Stimulated activated CD4-positive, alpha-beta T cell treated with anti-CD3 and anti-CD28 coated beads, Interleukin-15, amount 100 ng/mL, for 48 hours (primary cell): ENCODE data around the gene TBCE.
A peak's percentile ranks its signal among the peaks of the same experiment; 100 is the strongest.
"Not testable (repeated sequence)": the region's sequence is repeated elsewhere in the genome, so short reads cannot be mapped to it uniquely, and the experiment has no call there.

Experiments used
- DNase-seq, 2 donors: peaks; one replicate each; pipeline ENCODE4 v3.0.0-alpha.2; 2020; ENCODE audit warnings: low read depth in 2 of 2

TBCE gene

DNA sequence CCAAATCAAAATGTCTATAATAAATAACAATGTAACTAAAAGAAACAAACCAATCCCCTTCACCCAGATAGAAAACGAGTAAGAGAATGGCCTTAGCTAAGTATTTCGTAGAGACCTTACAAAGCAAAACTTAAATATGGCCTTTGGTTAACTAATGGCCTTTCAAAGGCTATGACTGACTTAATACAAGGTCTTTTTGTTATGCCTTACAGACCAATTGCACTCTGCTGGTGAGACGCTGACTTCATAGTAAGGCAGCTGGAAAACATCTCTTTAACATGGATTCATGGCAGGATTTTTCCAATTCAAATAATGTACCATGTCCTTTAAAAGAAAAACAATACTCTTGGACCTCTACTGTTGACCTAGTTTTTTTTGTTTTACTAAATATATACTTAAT, 15.8 kb upstream of the TBCE start:
- DNase-seq: no peak

DNA sequence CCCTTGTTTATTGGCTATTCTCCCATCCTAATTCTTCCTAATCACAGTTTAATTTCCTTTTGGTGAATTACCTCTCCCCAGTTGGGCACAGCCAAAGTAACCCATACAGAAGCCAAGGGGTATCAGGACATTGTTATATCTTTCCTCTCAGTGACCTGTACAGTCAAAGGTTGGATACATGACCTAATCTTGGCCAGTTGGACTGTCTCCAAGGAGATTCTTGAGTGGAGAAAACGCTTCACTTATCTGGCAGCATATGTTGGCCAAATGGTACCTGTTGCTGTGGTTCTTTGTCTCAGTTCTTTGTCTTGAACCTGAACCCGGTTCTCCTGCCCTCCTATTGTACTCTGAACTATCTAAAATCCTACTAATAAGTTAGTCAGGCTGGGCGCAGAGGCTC, 15.3 kb upstream of the TBCE start:
- no peak for DNase-seq

DNA sequence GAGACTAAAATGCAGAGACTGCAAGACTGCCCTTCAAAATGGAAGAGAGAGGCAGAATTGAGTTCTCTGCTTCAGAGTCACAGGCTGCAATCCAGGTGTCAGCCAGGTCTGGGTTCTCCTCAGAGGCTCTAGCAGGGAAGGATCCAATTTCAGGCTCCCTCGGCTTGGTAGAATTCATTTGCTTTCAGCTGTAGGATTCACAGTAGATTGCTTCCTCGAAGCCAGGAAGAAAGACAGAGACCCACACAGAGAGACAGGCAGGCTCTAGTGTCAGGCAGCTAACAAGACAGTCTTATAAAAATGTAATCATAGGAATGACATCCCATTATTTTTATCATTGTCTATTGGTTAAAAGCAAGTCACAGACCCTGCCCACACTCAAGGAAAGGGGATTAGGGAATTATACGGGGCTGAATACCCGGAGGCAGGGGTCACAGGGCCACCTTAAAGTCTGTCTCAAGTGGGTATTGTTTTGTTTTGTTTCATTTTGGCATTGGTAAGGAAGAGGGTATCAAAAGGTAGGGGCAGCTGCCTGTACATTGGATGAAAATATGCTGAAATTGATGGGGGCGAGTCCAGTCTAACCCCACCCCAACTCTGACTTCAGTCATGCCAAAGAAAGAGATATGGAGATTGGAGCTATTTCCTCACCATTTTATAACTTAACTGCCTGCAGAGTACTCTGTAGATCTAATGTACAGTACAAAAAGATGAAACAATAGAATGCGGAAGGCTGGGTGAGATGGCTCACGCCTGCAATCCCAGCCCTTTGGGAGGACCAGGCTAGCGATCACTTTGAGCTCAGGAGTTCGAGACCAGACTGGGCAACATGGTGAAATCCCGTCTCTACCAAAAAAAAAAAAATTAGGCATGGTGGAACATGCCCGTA, 9.5 kb upstream of the TBCE start:
- no peak for DNase-seq

DNA sequence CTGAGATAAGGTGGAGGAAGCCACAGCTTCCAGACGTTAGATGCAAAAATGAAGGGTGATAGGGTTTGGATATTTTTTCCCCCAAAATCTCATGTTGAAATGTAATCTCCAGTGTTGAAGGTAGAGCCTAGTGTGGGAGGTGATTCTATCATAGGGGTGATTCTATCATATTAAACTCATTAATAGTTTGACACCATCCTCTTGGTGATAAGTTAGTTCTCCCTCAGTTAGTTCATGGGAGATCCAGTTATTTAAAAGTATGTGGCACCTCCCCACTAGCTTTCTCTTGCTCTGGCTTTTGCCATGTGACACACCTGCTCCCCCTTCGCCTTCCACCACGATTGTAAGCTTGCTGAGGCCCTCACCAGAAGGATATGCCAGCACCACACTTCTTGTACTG, 8.3 kb upstream of the TBCE start:
- DNase-seq: no peak

DNA sequence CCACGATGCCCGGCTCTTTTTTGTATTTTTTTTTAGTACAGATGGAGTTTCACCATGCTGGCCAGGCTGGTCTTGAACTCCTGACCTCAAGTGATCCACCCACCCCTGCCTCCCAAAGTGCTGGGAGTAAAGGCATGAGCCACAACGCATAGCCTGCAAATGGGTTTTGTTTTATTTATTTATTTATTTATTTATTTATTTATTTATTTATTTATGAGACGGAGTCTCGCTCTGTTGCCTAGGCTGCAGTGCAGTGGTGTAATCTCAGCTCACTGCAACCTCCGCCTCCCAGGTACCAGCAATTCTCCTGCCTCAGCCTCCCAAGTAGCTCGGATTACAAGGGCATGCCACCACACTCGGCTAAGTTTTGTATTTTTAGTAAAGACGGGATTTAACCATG, 3.0 kb upstream of the TBCE start:
- not testable (repeated sequence) for DNase-seq

DNA sequence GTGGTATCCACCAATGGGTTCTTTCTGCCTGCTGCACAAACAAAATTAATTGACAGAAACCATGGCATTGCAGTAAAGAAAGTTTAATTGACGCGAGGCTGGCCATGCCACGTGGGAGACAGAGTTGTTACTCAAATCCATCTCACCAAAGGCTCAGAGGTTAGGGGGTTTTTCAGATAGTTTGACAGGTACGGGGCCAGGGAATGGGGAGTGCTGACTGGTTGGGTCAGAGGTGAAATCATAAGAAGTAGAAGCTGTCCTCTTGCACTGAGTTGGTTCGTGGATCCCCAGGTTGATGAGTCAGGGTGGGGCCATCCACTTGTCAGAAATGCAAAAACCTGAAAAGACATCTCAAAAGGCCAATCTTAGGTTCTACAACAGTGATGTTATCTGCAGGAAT, 941 bp upstream of the TBCE start:
- peak; percentile 14 to 32 for DNase-seq

DNA sequence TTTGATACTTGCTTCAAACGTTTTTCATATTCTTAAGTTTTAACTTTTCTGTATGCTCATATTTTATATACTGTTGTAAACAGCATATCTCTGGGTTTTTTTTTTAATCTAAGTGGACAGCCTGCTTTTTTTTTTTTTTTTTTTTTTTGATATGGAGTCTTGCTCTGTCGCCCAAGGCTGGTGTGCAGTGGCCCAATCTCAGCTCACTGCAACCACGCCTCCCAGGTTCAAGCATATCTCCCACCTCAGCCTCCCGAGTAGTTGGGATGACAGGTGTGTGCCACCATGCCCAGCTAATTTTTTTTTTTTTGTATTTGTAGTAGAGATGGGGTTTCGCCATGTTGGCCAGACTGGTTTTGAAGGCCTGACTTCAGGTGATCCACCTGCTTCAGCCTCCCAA, 1.2 kb downstream of the TBCE start:
- DNase-seq: no peak

DNA sequence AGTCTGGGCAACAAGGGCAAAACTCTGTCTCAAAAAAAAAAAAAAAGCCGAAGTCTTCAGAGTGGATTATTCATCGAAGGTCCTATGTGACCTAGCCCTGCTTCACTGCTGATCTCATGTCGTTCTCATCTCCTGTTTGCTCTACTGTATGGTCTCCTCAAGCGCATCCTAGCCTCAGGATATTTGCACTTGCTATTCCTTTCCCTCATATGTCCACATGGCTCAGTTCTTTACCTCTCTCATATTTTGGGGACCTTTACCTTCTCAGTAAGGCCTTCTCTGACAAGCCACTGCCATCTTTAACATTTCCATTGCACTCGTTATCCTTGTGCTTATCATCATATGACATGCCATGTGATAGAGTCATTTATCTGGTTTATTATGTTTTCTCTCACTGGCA, 2.6 kb downstream of the TBCE start:
- no peak for DNase-seq

DNA sequence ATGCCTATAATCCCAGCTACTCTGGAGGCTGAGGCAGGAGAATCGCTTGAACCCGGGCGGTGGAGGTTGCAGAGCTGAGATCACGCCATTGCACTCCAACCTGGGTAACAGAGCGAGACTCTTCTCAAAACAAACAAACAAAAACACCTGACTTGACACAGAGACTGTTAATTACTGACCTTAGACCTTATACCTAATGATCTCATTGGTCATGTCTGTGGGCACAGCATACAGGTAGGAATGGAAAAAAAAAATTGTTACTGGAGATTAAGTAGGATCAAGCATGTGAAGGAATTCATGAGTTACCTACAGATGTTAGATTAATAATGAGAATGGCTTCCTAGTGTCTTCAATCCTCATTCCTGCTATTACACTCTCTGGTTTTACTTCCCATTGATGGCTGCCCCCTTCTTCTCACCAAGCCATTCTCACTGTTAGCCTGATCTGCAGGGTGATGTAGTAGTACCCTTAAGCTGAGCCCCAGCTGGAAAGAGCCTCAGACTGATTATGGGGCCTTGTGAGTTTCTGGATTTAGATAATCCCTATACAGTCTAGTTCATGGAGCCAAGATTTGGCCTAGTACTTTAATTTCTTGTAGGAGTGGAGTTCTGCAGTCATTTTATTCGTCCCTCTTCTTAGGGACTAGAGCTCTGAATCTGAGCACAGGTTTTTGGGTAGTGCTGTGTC, 8.8 kb downstream of the TBCE start:
- no peak for DNase-seq

DNA sequence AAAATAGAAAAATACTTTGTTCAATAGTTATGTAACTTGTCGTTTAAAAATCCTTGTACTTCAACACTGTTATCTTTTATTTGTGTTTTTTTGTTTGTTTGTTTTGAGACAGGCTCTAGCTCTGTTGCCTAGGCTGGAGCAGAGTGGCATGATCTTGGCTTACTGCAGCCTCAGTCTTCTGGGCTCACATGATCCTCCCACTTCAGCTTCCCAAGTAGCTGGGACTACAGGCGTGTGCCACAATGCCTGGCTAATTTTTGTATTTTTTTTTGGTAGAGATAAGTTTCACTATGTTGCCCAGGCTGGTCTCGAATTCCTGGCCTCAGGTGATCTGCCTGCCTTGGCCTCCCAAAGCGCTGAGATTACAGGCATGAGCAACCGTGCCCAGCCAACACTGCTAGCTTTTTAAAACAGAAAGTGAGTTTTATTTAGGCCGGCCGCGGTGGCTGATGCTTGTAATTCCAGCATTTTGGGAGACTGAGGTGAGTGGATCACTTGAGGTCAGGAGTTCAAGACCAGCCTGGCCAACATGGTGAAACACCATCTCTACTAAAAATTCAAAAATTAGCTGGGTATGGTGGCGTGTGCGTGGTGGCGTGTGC, 11.0 kb downstream of the TBCE start:
- not testable (repeated sequence) for DNase-seq

DNA sequence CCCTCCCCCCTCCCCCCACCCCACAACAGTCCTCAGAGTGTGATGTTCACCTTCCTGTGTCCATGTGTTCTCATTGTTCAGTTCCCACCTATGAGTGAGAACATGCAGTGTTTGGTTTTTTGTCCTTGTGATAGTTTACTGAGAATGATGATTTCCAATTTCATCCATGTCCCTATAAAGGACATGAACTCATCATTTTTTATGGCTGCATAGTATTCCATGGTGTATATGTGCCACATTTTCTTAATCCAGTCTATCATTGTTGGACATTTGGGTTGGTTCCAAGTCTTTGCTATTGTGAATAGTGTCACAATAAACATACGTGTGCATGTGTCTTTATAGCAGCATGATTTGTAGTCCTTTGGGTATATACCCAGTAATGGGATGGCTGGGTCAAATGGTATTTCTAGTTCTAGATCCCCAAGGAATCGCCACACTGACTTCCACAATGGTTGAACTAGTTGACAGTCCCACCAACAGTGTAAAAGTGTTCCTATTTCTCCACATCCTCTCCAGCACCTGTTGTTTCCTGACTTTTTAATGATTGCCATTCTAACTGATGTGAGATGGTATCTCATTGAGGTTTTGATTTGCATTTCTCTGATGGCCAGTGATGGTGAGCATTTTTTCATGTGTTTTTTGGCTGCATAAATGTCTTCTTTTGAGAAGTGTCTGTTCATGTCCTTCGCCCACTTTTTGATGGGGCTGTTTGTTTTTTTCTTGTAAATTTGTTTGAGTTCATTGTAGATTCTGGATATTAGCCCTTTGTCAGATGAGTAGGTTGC, 14.9 kb downstream of the TBCE start:
- not testable (repeated sequence) for DNase-seq

DNA sequence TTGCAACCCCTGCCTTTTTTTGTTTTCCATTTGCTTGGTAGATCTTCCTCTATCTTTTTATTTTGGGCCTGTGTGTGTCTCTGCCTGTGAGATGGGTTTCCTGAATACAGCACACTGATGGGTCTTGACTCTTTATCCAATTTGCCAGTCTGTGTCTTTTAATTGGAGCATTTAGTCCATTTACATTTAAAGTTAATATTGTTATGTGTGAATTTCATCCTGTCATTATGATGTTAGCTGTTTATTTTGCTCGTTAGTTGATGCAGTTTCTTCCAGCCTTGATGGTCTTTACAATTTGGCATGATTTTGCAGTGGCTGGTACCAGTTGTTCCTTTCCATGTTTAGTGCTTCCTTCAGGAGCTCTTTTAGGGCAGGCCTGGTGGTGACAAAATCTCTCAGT, 18.4 kb downstream of the TBCE start:
- DNase-seq: not testable (repeated sequence)

DNA sequence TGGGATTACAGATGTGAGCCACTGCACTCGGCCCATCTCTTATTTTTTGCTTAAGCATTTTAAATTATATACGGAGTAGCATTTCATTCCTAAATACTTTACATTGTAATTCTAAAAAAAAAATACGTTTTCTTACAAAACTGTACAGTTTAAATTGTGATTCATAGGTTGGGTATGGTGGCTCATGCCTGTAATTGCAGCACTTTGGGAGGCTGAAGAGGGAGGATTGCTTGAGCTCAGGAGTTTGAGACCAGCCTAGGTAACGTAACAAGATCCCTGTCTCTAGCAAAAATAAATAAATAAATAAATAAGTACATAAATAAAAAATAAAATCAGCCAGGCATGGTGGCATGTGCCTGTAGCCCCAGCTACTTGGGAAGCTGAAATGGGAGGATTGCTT, 24.6 kb downstream of the TBCE start:
- no peak for DNase-seq

DNA sequence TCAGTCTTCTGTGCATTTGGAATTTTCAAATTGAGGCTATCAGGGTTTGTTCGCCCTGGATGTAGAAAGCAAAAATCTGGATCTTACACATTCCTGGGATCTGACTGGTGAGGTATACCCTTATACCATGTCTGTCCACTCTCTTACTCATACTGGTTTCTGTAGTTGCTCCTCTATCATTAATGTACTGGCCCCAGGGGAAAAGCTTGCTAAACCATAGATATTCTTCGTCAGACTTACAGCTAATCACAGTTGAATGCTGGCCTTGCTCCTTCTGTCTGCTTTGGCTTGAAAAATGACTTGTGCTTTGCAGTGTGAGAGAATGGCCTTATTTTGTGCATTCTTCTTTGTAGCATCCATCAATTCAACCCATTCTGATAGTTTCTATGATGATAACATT, 30.5 kb downstream of the TBCE start:
- DNase-seq: no peak

DNA sequence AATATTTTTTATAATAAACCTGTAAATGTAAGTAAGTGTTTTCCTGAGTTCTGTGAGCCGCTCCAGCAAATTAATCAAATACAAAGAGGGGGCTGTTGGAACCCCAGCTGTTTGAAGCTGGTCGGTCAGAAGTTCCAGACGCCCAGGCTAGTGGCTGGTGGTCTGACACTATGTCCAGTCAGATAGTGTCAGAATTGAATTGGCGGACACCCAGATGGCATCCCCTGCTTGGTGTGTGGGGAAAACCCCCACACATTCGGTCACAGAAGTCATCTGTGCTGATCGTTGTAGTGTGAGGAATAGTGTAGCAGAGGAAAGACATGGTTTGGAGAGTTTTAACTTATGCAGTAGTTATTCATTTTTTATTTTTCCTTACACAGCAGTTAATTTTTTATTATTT, 32.4 kb downstream of the TBCE start:
- no peak for DNase-seq

DNA sequence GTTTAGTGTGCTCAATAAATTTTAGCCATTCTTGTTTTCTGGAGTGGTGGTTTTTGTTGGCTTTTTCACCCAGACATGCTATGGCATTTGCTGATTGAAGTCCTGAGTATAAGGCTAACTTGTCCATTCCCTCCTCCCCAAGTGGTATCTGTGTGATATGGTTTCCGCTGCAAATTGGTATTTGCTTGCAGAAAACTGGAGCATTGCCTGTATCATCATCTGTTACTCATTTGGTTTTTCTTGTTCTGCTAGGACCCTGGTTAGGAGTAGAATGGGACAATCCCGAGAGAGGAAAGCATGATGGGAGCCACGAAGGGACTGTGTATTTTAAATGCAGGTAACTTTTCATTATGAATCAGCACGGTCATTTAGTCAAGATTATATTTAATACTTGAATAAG, 34.0 kb downstream of the TBCE start:
- no peak for DNase-seq

DNA sequence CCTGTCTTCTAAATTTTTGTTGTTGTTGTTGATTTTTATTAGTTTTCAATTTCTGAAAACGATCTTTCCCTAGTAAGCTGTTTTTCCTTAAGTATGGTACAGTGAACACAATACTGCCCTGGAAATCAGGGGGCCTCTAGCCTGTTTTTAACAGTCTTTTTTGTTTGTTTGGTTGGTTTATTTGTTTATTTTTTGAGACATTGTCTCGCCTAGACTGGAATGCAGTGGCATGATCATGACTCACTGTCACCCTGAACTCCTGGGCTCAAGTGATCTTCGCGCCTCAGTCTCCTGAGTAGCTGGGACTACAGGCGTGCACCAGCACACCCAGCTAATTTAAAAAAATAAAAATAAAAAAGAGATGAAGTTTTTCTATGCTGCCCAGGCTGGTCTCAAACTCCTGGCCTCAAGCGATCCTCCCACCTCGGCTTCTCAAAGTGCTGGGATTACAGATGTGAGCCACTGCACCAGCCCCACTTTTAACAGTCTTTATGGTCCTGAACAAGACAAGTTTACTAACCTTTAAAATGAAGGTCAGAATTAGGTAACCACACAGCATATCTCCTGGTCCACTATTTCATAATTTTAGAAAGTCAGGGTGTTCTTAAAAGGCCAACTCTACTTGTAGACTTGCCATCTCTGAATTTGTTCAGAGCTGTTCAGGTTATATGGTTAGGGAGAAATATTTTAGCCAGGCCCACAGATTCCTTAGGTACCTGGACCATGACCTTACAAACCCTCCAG, 35.4 kb downstream of the TBCE start:
- DNase-seq: no peak

DNA sequence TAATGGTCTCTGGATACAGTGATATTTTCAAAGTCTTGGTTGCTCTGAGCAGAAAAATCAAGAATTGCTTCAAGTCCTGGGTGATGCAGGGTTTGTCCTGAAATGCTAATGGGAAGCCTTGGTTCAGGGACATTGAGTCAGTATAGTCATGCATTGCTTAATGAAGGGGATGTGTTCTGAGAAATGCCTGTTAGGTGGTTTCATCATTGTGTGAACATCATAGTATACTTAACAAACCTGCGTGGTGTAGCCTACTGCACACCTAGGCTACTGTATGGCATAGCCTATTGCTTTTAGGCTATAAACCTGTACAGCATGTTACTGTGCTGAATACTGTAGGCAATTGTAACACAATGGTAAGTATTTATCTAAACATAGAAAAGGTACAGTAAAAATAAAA, 36.4 kb downstream of the TBCE start:
- DNase-seq: no peak

DNA sequence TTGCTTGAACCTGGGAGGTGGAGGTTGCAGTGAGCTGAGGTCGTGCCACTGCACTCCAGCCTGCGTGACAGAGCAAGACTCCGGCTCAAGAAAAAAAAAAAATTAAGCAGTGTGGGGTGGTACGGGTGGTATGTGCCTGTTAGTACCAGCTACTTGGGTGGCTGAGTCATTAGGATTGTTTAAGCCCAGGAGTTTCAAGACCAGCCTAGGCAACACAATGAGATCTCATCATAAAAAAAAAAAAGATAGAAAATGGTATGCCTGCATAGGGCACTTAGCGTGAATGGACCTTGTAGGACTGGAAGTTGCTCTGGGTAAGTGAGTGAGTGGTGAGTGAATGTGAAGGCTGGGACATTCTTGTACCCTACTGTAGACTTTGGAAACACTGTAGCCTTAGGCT, 37.0 kb downstream of the TBCE start:
- no peak for DNase-seq

DNA sequence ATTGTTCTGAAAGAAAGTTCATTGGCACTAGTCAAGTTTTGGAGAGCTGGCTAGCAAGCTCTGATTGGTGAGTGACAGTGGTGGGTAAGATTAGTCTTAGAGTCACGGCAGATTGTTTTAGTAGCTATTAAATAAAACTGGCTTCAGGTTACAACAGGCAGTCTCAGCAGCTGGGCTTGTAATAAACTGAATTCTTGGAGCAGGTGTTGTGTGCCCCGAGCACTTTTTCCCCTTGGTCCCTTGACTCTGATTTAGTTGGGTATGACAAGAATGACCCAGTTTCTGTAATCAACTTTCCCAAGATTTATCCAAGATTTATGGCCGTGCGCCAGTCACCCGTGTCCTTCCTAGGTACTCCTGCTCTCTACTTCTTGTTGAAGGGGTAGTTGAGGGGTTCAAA, 40.2 kb downstream of the TBCE start:
- DNase-seq: no peak

DNA sequence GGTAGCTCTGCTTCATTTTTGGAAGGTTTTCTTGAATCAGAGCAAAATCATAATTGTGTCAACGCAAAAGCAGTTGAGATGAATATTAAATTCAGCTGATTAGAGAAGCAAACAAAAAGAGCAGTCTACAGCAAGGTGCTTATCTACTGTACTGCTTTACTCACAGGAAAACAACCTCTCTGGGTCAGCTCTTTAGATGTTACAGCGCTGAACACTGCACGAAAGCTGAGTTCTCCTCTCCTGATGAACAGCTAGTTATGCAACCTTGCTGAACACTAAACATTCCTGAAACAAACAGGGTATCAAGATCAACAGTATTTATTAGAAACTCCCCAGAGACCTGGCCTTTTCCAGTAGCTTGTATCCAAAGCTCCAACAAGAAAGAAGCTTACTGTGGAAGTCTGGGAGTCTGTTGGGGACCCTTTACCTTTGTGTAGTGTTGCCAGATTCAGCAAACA, 41.3 kb downstream of the TBCE start:
- DNase-seq: no peak
